Transverse colon (tissue), 4 donors: ENCODE data around the gene ICOSLG. TPM values are rescaled to one million over a fixed set of nuclear protein-coding genes. Genes with fewer than 3 reads are reported as not detected.
"Not testable (repeated sequence)": the region's sequence is repeated elsewhere in the genome, so short reads cannot be mapped to it uniquely, and the experiment has no call there.

Source experiments
- DNase-seq: peaks from one replicate; pipeline ENCODE4 v3.0.0-alpha.2; 2019
- H3K27ac ChIP-seq, 4 donors: fragments of 200-600 bp; sonication (generic); 2 replicates each; pipeline ENCODE4 v1.5.1; 2016 to 2018; ENCODE audit warnings: inconsistent platforms in 4 of 4
- H3K27me3 ChIP-seq: fragments of 200-600 bp; sonication (generic); 2 replicates; pipeline ENCODE4 v1.5.1; 2017; ENCODE audit warnings: inconsistent platforms
- H3K36me3 ChIP-seq, 4 donors: fragments of 200-600 bp; sonication (generic); 2 replicates each; pipeline ENCODE4 v1.5.1; 2017 to 2019; ENCODE audit warnings: inconsistent platforms in 4 of 4
- H3K4me1 ChIP-seq, 4 donors: fragments of 200-600 bp; sonication (generic); 2 replicates each; pipeline ENCODE4 v1.5.1; 2017 to 2020; ENCODE audit warnings: inconsistent platforms in 4 of 4
- H3K4me3 ChIP-seq, 4 donors: fragments of 200-600 bp; sonication (generic); 1 replicate in 1 of 4; 2 replicates in 3 of 4; pipeline versions ENCODE4 v1.5.1 to v1.6.1; 2017 to 2019; ENCODE audit warnings: inconsistent platforms in 4 of 4
- H3K9me3 ChIP-seq, 2 donors: fragments of 200-600 bp; sonication (generic); 2 replicates each; pipeline ENCODE4 v1.5.1; 2017 to 2019; ENCODE audit warnings: inconsistent platforms in 2 of 2
- CTCF ChIP-seq, 5 experiments: fragments of 200-600 bp in 3 of 5; fragments of 450-650 bp in 2 of 5; sonication (generic) in 3 of 5; IDR thresholded peaks; 1 replicate in 2 of 5; 2 replicates in 3 of 5; pipeline ENCODE4 v1.5.1; 2016 to 2017; ENCODE audit warnings: antibody characterized with exemption in 5 of 5, inconsistent platforms in 3 of 5, mild to moderate bottlenecking in 2 of 5, moderate library complexity in 1 of 5
- EP300 ChIP-seq: sonication (generic); formaldehyde crosslinking; IDR thresholded peaks from one replicate; pipeline ENCODE4 v1.6.1; 2017; ENCODE audit warnings: antibody characterized with exemption, low read depth
- POLR2A ChIP-seq: fragments of 450-650 bp; IDR thresholded peaks from one replicate; pipeline ENCODE4 v1.6.1; 2016; ENCODE audit warnings: antibody characterized with exemption, mild to moderate bottlenecking, moderate library complexity
- POLR2AphosphoS5 ChIP-seq, 3 donors: sonication (generic); formaldehyde crosslinking; IDR thresholded peaks; one replicate each; pipeline ENCODE4 v1.6.1; 2016; ENCODE audit warnings: antibody characterized with exemption in 3 of 3
- WGBS, 2 donors: methylation state at CpG; one replicate each; pipeline ENCODE4 v1.1.5; 2018; ENCODE audit warnings: low coverage in 1 of 2; 5-methylcytosine and 5-hydroxymethylcytosine counted together
- in situ Hi-C, 4 donors: fragments of 200-750 bp; cut with MboI; loops; one replicate each; pipeline versions ENCODE4 v1.15.0 to v1.15.1; 2017; ENCODE audit warnings: low sequenced_read_pairs in 3 of 4, low pct_ligation_motif_present in 1 of 4, low pct_unique_long_range_greater_than_20kb in 1 of 4
- intact Hi-C: fragments of 100-400 bp; cut with DNase I; formaldehyde crosslinking; loops from one replicate; pipeline ENCODE4 v1.15.1; 2023; ENCODE audit warnings: low total_unique reads
- total RNA-seq, 4 donors: library from RNA; depleted of rRNA; stranded (reverse); fragments of >200 nt; gene quantifications; one replicate each; pipeline ENCODE4 v1.1.0, GENCODE V29; 2016

ICOSLG gene
- total RNA-seq, 4 donors from 2014 or later, result 3.2 to 7.6 (median 3.9) TPM

GRCh38 chr21:44258056-44258725, 17.4 kb upstream of the ICOSLG start:
- Histone ChIP-seq H3K4me3 (no peak overlapping the region), H3K36me3 (no peaks in the 10 kb centered on the region), H3K27me3 (no peaks in the 10 kb centered on the region), H3K4me1 (no peaks in the 10 kb centered on the region), H3K27ac (no peak overlapping the region), H3K9me3 (no peaks in the 10 kb centered on the region)
- intact Hi-C loops, result no loop called here
- in situ Hi-C loops, result loop anchor here in 1 of 4 donors (25.0 kb wide), 3 partner anchors 104 to 221 kb away; partner anchors contain the start of genes LRRC3 and TRPM2
- 92% methylated on average over 34 of the region's 34 CpGs; no CpG with 5 or more reads in 1 of the 2 donors for WGBS, 2 donors
- no peak for DNase-seq
- TF ChIP-seq POLR2A, result no peak
- no peak for TF ChIP-seq EP300
- TF ChIP-seq CTCF (IDR thresholded peaks at IDR 0.05), result no peak
- no peak for TF ChIP-seq POLR2AphosphoS5 (IDR thresholded peaks at IDR 0.05)

DNA sequence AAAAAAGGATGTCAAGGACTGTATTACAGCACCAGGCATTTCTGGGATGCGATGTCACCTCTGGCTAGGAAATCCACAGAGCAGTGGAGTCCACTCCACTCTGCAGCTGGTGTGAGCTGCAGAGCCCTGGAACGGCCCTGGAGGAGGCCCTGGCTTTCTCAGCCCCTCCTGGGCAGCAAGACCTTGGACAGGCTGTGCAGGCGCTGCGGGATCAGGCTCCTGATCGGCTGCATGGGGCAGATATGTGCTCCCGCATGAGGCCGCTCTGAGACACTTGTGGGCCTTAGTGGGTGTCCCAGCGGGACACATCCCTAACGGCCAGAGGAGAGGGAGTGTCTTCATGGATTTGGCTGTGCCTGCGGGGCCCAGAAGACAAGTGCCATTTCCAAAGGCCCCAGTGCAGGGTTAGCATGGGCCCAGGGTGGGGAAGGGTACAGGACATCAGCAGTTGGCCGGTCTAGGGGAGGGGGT, 14.8 kb upstream of the ICOSLG start:
- Histone ChIP-seq H3K4me3 (no peak overlapping the region), H3K36me3 (no peaks in the 10 kb centered on the region), H3K27ac (no peak overlapping the region), H3K4me1 (no peaks in the 10 kb centered on the region), H3K9me3 (no peaks in the 10 kb centered on the region), H3K27me3 (no peaks in the 10 kb centered on the region)
- intact Hi-C loops, result no loop called here
- 83% methylated on average over 11 of the region's 11 CpGs; no CpG with 5 or more reads in 1 of the 2 donors for WGBS, 2 donors
- DNase-seq, result no peak
- in situ Hi-C loops, result loop anchor here in 1 of 4 donors (25.0 kb wide), 3 partner anchors 107 to 218 kb away; partner anchors contain the start of genes LRRC3 and TRPM2
- TF ChIP-seq CTCF (IDR thresholded peaks at IDR 0.05), result no peak
- no peak for TF ChIP-seq POLR2A
- TF ChIP-seq EP300, result no peak
- TF ChIP-seq POLR2AphosphoS5 (IDR thresholded peaks at IDR 0.05), result no peak

- Histone ChIP-seq H3K4me3 (no peak overlapping the region), H3K27me3 (no peaks in the 10 kb centered on the region), H3K36me3 (no peaks in the 10 kb centered on the region), H3K4me1 (no peaks in the 10 kb centered on the region), H3K27ac (no peak overlapping the region), H3K9me3 (no peaks in the 10 kb centered on the region)
- no peak for DNase-seq
- in situ Hi-C loops, result loop anchor here in 1 of 4 donors (25.0 kb wide), 3 partner anchors 108 to 217 kb away; partner anchors contain the start of genes LRRC3 and TRPM2
- WGBS, 2 donors, result 73% methylated on average over 29 of the region's 29 CpGs; no CpG with 5 or more reads in 1 of the 2 donors
- intact Hi-C loops, result no loop called here
- TF ChIP-seq EP300 (no peak), POLR2A (no peak), POLR2AphosphoS5 (IDR thresholded peaks at IDR 0.05) (no peak), CTCF (IDR thresholded peaks at IDR 0.05) (no peak)
These were observed 13.3 kb upstream of the ICOSLG start for GRCh38 chr21:44253832-44254710.

- DNase-seq, H3K9me3 ChIP-seq, intact Hi-C loops, H3K27me3 ChIP-seq, H3K27ac ChIP-seq, H3K36me3 ChIP-seq, H3K4me1 ChIP-seq, H3K4me3 ChIP-seq: not testable (repeated sequence)
- in situ Hi-C loops, result loop anchor here in 1 of 4 donors (25.0 kb wide), 3 partner anchors 113 to 213 kb away; partner anchors contain the start of genes LRRC3 and TRPM2
- no CpG with 5 or more reads among the region's 33 CpGs for WGBS, 2 donors
These were observed 8.7 kb upstream of the ICOSLG start for GRCh38 chr21:44249204-44250037.

DNA sequence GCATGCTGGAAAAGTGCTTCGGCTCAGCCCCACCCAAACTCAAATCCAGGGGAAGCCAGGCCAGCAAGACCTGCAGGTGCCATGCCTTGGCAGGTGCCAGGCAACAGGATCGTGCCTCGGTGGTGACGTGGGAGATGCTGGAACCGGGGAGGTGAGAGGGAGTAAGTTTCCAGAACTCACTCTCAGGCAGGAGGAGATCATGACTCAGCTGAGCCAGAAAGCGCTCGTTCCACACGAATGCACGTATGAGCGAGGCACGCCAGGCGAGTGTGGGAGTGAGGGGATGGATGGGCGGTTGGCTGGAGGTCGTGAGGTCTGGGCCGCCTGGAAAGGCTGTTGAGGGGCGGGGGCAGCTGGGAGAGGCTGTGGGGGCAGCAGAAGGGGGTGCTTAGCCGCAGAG, 7.2 kb upstream of the ICOSLG start:
- intact Hi-C loops, in situ Hi-C loops: not testable (repeated sequence)
- WGBS, 2 donors, result no CpG with 5 or more reads among the region's 17 CpGs

GRCh38 chr21:44243980-44244379, 3.2 kb upstream of the ICOSLG start:
- H3K9me3 ChIP-seq, H3K27me3 ChIP-seq, DNase-seq, H3K4me3 ChIP-seq, intact Hi-C loops, in situ Hi-C loops, H3K27ac ChIP-seq, H3K4me1 ChIP-seq, H3K36me3 ChIP-seq: not testable (repeated sequence)
- no CpG with 5 or more reads among the region's 15 CpGs for WGBS, 2 donors

More for the DNA sequence above, 7.2 kb upstream of the ICOSLG start:
- not testable (repeated sequence) for H3K4me3 ChIP-seq, H3K9me3 ChIP-seq, H3K27ac ChIP-seq, DNase-seq, H3K27me3 ChIP-seq, H3K36me3 ChIP-seq, H3K4me1 ChIP-seq
